ENCODE measurements around the gene PRSS22.

Gene PRSS22, protein sequence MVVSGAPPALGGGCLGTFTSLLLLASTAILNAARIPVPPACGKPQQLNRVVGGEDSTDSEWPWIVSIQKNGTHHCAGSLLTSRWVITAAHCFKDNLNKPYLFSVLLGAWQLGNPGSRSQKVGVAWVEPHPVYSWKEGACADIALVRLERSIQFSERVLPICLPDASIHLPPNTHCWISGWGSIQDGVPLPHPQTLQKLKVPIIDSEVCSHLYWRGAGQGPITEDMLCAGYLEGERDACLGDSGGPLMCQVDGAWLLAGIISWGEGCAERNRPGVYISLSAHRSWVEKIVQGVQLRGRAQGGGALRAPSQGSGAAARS

DNA sequence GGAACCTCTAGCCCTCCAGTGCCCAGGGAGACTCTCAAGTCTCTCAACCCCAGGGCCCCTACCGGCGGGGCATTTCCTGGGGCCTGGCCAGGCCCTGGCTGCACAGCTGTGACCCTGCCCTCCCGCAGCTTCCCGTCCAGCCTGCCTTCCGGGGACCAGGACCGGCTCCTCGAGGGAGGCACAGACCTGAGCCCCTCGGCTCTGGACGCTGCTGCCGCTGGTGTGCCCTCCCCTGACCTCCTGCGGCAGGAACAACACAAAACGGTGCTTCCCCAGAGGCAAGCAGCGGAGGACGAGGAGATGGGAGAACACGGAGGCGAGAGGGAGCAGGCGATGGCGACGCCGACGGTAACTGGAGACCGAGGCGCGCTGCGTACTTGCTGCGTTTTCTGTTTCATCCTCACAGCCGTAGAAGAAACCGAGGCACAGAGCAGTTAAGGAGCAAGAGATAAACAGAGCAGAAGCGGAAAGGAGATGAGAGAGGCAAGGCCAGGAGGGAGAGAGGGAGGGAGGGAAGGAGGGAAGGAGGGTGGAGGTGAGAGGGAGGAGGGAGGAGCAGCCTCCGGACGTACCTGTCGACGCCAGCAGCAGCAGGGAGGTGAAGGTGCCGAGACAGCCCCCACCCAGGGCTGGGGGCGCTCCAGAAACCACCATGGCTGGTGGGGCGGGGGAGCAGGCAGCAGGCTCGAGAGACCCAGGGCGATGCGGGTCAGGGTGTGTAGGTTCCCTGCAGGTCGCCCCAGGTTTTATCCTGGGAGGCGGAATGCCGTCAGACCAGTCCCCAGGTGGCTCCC, at the start of gene PRSS22:
PRSS22 (minus strand) TSS at position 720 of the 794 bp plus-strand sequence; CDS start at position 654, 66 bp downstream.
- DNase-seq (ENCODE audit: low spot score): no peak

DNA sequence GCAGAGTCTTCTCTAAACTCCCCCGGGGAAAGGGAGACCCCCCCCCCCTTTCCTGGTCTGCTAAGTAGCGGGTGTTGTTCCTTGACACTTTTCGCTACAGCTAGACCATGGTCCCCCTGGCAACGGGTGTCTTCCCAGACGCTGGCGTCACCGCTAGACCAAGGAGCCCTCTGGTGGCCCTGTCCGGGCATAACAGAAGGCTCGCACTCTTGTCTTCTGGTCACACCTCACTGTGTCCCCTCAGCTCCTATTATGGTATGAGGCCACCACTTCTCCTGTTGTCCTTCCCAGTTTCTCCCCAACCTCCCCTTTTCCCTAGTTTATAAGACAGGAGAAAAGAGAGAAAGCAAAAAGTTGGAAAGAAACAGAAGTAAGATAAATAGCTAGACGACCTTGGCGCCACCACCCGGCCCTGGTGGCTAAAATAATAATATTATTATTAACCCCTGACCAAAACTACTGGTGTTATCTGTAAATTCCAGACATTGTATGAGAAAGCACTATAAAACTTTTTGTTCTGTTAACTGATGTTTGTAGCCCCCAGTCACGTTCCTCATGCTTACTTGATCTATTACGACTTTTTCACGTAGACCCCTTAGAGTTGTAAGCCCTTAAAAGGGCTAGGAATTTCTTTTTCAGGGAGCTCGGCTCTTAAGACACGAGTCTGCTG, 49.2 kb upstream of the PRSS22 start:
- DNase-seq (ENCODE audit: low spot score): peak; percentile 23

DNA sequence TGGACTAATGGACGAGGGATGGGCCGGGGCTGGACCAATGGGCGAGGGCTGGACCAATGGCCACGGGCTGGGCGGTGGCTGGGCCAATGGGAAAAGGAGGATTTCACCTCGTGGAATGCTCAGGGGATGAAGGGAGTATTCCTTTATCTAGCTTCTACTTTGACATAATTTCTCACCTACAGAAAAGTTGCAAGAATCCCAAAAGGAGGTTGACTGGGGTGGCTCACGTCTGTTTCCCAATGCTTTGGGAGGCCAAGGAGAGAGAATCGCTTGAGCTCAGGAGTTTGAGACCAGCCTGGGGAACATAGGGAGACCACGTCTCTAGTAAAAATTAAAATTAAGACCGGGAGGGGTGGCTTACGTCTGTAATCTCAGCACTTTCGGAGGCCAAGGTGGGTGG, 48.0 kb upstream of the PRSS22 start:
- DNase-seq (ENCODE audit: low spot score): no peak

DNA sequence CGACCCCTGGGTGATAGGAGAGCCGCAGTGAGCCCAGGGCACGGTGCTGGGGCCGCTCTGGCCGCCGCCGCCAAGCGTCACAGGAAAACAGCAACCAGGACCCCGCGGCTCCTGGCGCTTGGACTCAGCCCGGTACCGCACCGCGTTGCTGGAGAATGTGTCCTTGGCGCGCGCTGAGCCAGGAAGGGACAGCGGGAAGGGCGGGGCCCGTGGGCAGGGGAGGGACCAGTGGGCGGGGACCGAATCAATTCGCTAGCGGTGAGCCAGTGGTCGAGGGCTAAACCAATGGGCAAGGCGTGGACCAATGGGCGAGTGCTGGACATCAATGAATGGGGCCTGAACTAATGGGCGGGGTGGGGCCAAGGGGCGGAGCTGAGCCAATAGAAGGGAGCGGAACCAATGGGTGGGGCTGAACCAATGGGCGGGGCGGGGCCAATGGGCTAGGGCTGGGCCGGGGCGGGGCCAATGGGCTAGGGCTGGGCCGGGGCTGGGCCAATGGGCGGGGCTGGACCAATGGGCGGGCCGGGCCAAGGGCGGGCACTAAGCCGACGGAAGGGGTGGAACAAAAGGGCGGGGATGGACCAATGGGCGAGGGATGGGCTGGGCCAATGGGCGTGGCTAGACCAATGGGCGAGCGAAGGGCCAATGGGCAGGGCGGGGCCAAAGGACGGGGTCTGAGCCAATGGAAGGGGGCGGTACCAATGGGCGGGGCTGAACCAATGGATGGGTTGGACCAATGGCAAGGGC, 47.4 kb upstream of the PRSS22 start:
- peak; percentile 99 for DNase-seq (ENCODE audit: low spot score)

DNA sequence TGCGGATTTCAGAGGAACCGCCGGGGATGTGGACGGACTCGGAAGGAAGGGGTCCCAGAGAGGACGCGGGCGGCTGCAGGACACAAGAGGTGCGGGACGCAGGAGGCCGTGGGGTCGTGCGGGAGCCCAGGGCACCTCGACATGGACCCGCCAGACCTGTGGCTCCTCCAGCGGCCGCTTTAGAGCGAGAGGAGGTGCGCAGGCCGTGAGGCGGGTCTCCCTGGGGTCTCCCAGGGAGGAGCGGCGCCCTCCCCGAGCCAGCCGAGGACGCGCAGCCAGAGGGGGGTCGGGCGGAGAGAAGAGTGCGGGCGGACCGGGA, 46.9 kb upstream of the PRSS22 start:
- no peak for DNase-seq (ENCODE audit: low spot score)

DNA sequence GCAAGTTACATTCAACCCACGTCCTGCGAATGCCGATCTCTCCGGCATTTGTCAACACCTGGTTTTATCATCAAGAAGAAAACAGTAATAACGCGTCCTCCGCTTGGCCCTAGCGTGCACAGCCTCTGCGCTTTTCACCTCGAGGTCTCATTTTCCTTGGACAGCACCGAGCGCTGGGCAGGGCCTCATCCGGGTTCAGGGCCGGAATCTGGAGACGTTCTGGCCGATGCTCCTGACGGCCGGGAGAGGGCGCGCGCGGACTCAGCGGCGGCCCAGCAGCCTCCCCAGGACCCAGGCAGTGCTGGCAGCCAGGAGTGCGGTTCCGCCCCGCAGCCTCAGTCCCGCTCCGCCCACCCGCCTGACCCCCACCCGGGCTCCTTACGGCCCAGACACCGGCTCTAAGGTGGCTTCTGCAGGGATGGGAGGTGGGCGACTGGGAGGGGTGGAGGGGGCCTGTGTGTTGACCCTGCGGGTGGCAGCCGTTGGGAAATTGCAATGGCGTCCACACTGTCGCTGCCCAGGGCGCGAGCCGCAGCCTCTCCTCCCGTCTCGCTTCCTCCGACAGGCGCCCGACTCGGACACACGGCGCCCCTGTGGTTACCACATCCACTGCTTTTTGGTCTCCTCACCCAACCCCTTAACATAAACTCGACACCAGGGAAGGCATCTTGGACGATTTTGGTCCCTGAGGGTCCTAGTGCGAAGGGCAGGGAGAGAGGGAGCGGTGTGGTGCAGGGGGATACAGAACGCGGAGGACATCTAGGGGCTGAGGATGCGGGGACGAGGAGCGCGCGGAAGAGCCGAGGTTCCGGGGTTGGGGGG, 46.3 kb upstream of the PRSS22 start:
- DNase-seq (ENCODE audit: low spot score): peak; percentile 88

DNA sequence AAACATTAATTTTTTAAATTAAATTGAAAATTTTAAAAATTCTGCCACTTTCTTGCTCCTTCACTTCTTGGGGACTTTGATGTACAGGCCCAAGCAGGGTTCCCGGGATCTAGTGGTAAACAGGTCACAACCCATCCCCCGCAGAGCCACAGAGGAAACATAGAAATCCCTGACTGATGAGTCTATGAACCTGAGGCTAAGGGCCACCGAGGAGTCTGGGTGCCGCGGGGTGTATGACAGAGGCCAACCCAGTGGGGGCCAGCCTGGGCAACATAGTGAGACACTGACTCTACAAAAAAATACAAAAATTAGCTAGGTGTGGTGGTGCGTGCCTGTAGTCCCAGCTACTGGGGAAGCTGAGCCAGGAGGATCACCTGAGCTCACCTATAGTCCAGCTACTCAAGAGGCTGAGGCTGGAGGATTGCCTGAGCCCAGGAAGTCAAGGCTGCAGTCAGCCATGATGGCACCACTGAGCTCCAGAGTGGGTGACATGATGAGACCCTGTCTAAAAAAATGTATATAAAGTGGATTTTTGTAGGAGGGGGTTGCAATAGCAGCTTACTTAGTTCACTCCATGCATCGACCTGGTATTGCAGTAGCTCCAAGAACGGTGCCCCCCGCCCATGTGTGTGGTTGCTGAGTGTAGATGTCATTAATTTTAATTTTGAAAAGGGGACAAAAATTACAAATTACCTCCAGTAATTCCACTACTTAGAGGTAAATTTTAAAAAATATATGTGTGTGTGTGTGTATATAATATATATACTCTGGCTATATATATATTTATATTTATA, 44.6 kb upstream of the PRSS22 start:
- DNase-seq (ENCODE audit: low spot score): no peak

DNA sequence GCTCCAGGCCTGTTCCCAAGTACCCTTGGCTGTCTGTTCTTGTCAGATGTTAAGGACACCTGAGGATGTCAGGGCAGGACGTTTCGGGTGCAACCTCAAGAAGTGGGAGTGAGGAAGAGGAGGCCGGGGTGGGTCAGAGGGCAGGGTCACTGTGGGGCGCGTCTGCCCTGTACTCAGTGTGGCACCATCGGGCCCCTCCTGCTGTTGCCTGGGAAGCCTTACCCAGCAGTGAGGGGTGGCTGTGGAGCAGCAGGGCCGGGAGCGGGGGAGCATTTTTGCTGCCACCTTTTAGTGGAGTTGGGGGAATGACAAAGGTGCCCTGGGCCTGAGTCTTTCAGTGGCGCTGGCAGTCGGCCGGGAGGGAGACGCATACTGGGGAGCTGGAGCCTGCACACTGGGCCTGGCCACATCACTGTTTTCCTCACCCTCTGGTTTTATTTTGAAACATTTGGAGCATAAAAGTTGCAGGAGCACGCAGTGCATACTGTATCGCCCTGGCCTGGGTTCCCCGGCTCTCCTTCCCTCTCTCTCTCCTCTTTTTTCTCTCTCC, 42.6 kb upstream of the PRSS22 start:
- DNase-seq (ENCODE audit: low spot score): no peak

DNA sequence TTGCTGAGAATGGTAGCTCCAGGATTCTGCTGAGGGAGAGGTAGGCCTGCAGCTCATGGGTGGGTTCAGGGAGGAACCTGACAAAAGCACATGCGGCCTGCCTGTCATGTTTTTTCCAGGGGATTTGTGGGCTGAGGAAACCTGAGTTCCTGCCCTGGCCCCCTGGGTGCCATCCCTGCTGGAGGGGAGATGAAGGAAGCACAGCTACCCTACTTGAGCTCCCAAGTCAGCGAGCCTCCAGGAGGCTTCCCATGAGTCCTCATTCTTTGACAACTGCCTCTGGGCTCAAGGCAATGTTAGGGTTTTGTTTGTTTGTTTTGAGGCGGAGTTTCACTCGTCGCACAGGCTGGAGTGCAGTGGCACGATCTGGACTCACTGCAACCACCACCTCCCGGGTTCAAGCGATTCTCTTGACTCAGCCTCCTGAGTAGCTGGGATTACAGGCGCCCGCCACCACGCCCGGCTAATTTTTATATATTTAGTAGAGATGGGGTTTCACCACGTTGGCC, 41.6 kb upstream of the PRSS22 start:
- DNase-seq (ENCODE audit: low spot score): no peak

DNA sequence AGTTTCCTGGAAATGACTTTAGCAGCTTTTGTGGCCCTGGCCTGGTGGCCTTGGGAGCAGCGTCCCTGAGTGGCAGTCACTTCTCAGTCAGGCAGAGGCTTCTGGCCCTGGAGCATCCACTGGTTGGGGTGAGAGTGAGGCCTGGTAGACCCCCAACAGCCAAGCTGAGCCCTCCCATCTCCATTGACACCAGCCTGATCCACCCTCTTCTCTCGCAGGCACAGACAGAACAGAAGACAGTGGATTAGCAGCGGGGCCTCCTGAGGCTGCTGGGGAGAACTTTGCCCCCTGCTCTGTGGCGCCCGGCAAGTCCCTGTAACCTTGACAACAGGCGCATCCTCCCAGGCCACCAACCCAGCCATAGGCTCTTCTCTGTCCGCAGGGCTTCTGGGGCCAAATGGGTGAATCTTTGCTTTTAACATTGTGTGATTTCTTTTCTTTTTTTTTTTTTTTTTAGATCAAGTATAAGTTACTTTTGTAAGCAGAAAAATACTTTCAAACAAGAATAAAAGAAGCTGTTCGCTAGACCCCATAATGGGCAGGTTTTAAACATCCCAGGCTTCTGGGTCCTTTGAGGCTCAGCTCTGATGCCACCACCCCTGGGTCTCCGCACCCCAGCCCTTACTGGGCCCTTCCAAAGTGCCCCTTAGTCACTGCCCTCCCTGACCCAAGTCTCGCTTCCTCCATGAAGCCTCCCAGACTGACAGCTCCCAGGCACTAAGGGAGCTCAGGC, 41.0 kb upstream of the PRSS22 start:
- DNase-seq (ENCODE audit: low spot score): no peak

DNA sequence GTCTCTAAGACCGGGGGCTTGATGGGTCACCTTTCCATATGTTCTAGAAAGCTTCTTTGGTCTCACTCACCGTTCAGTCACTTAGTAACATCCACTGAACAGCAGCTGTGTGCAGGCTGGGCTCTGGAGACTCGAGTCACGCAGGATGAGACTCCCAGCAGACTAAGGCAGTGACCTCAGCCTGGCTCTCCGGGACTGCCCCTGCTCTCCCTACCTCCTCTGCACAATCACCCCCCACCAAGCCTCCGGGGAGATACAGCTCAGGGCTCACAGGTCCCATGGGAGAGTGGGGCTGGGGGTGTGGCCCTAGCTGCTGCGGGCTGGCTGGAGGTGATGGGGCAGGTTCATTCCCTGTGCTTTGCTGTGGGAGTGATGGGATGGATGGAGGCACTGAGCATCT, 39.1 kb upstream of the PRSS22 start:
- no peak for DNase-seq (ENCODE audit: low spot score)

DNA sequence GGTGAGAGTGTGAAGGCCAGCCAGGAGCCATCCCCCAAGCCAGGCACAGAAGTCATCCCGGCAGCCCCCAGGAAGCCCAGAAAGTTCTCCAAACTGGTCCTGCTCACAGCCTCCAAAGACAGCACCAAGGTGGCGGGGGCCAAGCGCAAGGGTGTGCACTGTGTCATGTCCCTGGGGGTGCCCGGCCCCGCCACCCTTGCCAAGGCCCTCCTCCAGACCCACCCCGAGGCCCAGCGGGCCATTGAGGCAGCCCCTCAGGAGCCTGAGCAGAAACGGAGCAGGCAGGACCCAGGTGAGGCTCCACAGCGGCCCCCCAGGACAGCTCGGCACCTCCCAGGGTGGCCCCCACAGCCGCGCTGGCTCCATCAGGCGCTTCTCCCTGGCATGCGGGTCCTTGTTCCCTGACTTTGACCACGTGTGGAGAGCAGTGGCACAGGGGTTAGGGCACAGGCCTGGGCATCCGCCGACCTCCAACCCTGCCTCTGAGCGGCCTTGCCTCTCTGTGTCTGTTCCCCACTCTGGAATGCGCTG, 38.6 kb upstream of the PRSS22 start:
- DNase-seq (ENCODE audit: low spot score): no peak

DNA sequence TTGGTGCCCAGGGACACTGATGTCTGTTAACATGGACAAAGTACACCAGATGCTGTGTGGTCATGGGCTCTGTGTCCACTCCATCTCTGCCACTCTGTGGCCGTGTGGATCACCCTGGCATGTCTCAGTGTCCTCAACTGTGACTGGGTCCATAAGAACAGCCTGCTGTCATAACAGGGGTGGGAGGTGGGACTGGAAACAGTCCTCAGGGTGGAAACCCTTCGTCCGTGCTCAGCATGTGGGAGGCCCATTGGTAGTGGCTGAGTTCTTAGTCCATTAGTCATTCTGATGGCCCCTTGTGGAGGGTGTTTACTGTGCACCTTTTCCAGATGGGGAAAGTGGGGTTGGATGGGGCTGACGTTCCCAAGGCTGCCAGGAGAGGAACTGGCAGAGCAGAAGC, 37.8 kb upstream of the PRSS22 start:
- DNase-seq (ENCODE audit: low spot score): no peak

DNA sequence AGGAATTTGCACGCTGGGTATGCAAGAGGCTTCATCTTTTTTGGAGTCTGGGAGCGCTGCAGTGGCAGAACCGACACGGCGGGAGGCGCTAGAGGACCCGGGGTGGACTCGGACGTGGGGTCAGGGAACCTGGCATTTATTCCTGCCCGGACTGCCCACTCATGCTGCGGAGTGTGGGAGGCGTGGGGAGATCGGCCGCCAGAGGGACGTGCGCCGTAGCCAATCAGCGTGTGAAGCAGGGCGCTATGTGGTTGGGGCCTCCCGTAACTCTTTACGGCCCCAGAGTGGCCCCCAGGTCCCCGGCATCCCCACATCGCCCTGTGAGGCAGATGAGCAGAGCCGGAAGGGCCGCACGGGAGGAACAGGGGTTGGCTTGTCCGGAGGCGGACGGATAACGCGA, 36.3 kb upstream of the PRSS22 start:
- DNase-seq (ENCODE audit: low spot score): no peak

DNA sequence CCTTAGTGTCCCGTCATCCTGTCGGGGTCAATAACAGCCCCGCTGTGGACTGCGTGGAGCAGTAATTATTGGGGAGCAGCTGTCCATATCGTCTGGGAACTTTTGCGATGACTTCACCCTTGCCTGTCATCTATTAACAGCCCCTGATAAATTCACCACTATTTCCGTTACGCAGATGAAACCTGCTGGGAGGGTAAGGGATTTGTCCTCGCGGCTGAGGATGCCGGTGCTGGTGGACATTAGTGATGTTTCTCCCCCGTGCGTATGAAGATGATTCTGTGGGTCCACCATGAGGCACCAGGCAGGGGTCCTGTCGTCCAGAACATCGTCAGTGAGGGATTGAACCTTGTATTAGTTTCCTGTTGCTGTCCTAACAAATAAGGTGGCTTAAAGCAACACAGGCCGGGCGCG, 26.1 kb upstream of the PRSS22 start:
- DNase-seq (ENCODE audit: low spot score): no peak

DNA sequence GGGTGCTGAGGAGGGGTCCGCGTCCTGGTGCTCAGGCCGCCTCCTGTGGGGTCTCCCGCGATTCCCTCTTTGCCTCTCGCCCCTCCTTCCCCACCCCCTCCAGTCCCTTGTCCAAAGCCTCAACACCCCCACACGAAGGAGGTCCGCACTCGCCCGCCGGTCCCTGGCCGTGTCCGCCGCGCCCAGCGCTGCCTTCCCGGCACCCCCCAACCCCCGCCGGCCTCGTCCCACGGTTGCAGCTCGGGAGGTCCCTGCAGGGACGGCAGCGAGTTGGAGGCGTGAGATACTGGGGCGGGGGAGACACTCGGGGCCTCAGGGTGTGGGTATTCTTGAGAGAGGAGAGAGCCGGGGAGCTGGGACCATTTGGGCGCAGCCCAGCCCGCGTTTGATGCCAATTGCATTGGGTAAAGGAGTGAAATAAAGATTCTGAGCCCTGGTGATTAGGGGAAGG, 25.5 kb upstream of the PRSS22 start:
- no peak for DNase-seq (ENCODE audit: low spot score)

DNA sequence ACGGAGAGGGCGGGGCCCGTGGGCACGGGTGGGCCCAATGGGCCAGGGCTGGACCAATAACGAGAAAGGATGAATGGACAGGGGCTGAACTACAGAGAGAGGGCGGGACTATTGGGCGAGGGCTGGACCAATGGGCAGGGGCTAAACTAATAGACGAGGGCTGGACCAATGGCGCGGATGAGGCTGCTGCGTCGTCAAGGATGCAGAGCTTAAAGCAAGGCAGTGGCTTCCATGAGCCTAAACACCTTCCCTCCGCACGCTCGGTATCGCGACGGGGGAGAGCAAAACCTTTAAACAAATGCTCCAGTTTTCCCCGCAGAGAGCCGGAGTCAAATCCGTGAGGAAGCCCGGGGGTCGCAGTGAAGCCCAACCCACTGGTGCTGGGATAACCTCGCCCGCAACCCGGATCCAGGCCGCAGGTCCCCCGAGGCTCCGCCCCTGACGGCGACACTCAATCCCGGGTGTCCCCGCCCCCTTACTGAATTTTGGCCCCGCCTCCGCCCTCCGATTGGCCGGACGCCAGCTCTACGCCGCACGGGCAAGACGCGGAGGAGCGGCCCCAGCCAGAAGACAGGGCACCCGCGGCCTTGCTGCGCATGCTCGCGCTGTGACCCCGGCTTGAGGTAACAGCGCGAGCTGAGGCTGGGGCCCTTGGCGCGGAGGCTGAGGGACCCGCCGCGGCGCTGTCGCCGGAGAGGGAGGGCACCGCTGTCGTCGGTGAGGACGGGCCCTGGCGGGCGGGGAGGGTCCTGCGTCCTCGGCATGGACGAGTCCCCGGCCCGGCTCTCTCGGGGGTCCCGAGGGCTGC, 24.9 kb upstream of the PRSS22 start, which contains the start of gene FLYWCH2:
FLYWCH2 (plus strand) TSS at position 566 of the 808 bp plus-strand sequence. CDS start 13,235 bp downstream, outside the sequence.
- peak; percentile 99 for DNase-seq (ENCODE audit: low spot score)

All from kidney capillary endothelial cell (primary cell).